Left colon (tissue), 2 donors: ENCODE results near the gene DRICH1. TPM values are rescaled to one million over a fixed set of nuclear protein-coding genes. Genes with fewer than 3 reads are reported as not detected.
"Not testable (repeated sequence)": the region's sequence is repeated elsewhere in the genome, so short reads cannot be mapped to it uniquely, and the experiment has no call there.

ENCODE experiments used
- ATAC-seq: fragments of 200-7000 bp; cut with Tn5 transposase; one replicate; pipeline ENCODE4 v1.9.1; 2020; ENCODE audit warnings: mild to moderate bottlenecking, moderate library complexity
- DNase-seq, 2 donors: peaks; one replicate each; pipeline ENCODE4 v3.0.0-alpha.2; 2020
- intact Hi-C, 2 donors: fragments of 100-400 bp; cut with DNase I in 1 of 2; cut with micrococcal nuclease in 1 of 2; formaldehyde crosslinking; loops; one replicate each; pipeline versions ENCODE4 v1.11.2 to v1.14.0; 2022; cut with DNase I, micrococcal nuclease
- total RNA-seq, 2 donors: library from RNA; stranded (reverse); fragmentation: NEBNext Ultra II Directional; extraction: Animal tissue kit (Norgen Biotek cat#: 25700); gene quantifications; one replicate each; pipeline ENCODE4 v1.2.1, GENCODE V29; 2021
- donor health status: DM: no; HTN: no; CAD: no.
- donor health status: DM: yes; HTN: yes; CAD: no.

Gene DRICH1
- total RNA-seq, 2 donors from 2014 or later: 0.64 to 0.67 TPM

GRCh38 chr22:23606204-23607131, 25.7 kb downstream of the DRICH1 start:
- DNase-seq: no peak
- intact Hi-C loops: no loop called here
- ATAC-seq: no peak

DNA sequence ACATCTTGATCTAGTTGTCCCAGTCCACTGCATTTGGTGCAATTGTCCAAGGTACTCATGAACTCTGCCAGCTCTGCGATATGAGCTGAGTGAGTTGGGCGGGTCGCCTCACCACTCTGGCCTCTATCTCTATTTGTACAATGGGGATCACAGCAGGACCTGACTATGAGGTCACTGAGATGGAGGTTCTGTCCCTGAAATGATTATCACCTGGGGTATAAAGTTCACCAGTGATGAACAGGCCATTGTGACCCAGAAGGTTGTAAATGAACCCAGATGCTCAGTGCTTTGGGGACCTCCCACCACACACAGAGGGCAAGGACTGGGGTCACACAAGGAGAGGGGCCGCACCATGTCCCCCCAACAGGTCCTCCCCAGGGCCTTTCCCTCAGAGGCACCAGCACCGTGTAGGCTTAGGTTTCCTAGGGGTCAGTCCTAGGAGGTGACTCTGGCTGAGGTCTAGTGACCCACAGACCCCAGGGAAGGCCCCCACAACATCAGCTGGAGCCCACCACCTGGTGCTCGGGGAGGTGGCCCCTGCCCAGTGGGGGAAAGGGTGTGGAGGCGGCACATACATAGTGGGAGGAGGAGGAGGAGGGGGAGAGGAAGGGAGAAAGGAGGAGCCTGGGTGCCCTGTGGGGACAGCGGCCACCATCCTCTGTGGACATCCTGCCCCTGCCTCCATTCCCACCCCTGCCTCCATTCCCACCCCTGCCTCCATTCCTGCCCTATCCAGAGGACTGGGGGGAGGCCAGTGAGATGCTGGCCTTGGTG, 27.0 kb downstream of the DRICH1 start:
- intact Hi-C loops: no loop called here
- DNase-seq (no peak), ATAC-seq (no peak)

GRCh38 chr22:23603266-23603665, 28.9 kb downstream of the DRICH1 start:
- DNase-seq (no peak), ATAC-seq (no peak)
- intact Hi-C loops: no loop called here

DNA sequence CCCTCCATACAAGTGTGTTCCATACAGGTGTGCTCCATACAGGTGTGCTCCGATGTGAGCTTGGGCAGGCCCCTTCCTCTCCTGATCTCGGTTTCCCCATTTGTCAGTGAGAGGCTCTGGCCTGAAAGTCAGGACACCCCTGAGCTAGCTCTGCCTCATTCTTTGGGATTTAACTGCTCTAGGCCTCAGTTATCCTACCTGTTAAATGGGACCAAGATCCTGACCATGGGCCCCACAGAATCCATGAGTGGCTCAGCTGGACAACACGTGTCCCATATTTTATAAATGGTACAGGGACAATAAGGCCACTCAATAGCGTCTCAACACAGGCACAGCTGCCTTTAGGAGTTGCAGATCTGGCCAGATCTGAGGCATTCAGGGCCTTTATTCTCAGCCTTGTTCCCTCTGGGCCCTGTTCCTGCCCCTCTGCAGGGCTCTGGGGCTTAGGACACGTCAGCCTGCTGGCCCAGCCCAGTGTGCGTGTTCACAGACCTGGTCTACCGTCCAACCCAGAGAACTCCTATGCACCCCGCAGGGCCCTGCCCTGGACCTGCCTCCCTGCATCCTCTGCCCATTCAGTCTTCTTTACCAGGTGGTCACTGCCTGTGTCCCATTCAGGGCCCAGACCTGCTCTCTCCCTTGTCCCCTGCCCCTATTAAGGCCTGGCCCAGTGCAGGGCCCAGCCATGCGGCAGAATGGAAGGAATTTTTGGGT, 33.2 kb downstream of the DRICH1 start:
- ATAC-seq (no peak), DNase-seq (no peak)
- intact Hi-C loops: loop anchor here in 1 of 2 donors (10.0 kb wide), 1 partner anchor 54 kb away; no protein-coding TSS in a partner anchor

- intact Hi-C loops: loop anchor here in 1 of 2 donors (10.0 kb wide), 1 partner anchor 53 kb away; no protein-coding TSS in a partner anchor
- ATAC-seq: not testable (repeated sequence)
Observed at GRCh38 chr22:23597576-23598268, 34.4 kb downstream of the DRICH1 start.

DNA sequence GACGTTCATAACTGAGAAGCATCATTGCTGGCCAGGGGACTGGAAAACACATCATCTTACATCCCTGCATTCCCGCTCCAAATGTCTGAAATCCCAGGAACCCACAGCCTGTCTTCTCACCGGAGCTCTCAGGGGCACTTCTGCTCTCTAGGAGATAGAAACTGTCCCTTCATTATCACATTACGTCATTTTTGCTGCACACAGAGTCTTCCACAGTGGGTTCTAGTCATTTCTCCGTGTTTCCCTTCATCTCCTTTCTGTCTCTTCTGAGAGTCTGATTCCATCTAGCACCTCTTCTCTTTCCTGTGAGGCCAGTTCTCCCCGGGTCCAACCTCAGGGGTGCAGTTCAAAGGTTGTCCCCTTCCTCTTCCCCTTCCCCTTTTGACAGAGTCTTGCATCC, 36.2 kb downstream of the DRICH1 start:
- intact Hi-C loops: loop anchor here in 1 of 2 donors (10.0 kb wide), 1 partner anchor 51 kb away; no protein-coding TSS in a partner anchor
- DNase-seq, ATAC-seq: not testable (repeated sequence)

More at GRCh38 chr22:23597576-23598268, 34.4 kb downstream of the DRICH1 start:
- not testable (repeated sequence) for DNase-seq

- intact Hi-C loops: loop anchor here in 1 of 2 donors (10.0 kb wide), 1 partner anchor 47 kb away; no protein-coding TSS in a partner anchor
- ATAC-seq (no peak), DNase-seq (no peak)
Observed at GRCh38 chr22:23591846-23592245, 40.3 kb downstream of the DRICH1 start.

DNA sequence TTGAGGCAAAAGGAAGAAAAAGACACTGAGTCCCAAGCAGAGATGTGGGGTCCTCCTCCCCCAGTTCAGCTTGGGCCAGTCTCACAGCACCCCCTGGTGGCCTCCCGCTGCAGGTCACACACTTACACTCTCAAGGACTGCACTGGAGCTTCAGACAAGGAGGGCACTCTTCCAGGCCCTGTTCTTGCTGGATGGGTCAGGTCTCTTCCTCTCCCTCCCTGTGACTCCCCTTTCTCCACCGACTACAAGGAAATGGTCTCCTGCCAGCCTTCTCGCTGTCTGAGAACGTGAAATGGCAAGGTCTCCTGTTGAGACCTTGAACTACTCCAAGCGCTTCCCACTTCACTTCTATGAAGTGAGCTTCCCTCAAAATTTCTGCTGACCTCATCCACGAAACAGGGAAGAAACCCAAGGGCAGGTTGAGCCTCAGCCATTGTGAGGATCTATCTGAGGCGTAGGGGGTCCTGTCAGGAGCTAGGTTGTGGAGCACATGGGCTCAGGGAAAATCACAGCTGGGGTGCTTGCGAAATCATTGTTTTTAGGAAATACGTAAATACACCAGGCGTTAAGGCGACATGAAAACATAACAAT, 40.8 kb downstream of the DRICH1 start:
- intact Hi-C loops: loop anchor here in 1 of 2 donors (10.0 kb wide), 1 partner anchor 46 kb away; no protein-coding TSS in a partner anchor
- DNase-seq (peak in 1 of 2 donors; percentile 64), ATAC-seq (peak; percentile 68)

GRCh38 chr22:23583836-23584235, 48.3 kb downstream of the DRICH1 start:
- ATAC-seq: no peak
- no peak for DNase-seq
- intact Hi-C loops: no loop called here

GRCh38 chr22:23583153-23583552, 49.0 kb downstream of the DRICH1 start:
- no peak for ATAC-seq
- intact Hi-C loops: no loop called here
- DNase-seq: no peak

DNA sequence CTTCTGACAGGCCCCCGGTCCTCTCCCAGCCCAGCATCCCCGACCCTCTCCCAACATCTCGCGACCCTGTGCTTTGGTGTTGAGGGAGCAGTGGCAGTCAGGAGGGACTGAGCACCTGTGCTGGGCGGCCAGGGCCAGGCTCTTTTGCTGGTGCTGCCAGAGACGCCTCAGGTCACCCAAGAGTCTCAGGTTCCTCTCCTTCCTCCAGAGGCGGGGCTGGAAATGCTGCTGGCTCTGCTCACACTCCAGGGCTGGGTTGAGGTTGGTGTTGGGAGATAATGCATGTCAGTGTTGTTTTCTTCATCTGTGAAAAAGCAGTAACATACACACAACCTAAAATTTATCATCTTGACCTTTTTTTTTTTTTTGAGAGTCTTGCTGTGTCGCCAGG, 50.9 kb downstream of the DRICH1 start:
- ATAC-seq (no peak), DNase-seq (no peak)
- intact Hi-C loops: no loop called here

GRCh38 chr22:23580576-23581259, 51.4 kb downstream of the DRICH1 start:
- ATAC-seq (no peak), DNase-seq (no peak)
- intact Hi-C loops: no loop called here

- DNase-seq: no peak
- intact Hi-C loops: no loop called here
- ATAC-seq: no peak
Observed at GRCh38 chr22:23579870-23580575, 52.1 kb downstream of the DRICH1 start, which contains the start of gene IGLL1. Gene IGLL1 (minus strand): TSS chr22:23580290. CDS start chr22:23580190, 100 bp downstream.

DNA sequence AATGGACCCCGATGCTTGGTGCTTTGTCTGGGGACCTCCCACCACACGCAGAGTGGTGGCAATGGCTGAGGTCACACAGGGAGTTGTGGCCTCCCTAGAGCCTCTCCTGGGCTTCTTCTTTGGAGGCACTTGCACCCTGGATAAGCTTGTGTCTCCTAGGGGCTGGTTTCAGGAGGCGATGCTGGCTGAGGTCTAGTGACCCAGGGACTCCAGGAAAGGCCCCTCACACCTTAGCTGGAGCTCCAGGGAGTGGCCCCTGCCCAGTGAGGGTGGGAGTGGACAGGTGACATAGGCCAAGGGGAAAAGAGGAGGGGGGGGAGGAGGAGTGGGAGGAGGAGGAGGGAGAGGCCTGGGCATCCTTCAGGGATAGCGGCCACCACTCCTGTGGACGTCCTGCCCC, 52.8 kb downstream of the DRICH1 start:
- ATAC-seq (no peak), DNase-seq (no peak)
- intact Hi-C loops: no loop called here

GRCh38 chr22:23578306-23578705, 53.8 kb downstream of the DRICH1 start:
- intact Hi-C loops: no loop called here
- ATAC-seq (no peak), DNase-seq (no peak)

DNA sequence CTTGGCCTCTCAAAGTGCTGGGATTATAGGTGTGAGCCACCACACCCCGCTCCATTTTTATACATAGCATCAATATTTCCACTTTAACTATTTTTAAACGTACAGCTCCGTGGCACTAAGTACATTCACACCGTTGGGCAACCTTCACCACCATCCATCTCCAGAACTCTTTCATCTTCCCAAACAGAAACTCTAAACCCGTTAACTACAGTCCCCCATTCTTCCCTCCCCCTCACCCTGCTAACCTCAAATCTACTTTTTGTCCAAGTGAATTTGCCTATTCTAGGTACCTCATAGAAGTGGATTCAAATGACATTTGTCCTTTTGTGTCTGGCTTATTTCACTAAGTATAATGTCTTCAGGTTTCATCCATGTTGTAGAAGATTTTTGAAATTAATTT, 55.4 kb downstream of the DRICH1 start:
- no peak for DNase-seq
- ATAC-seq: no peak
- intact Hi-C loops: no loop called here

DNA sequence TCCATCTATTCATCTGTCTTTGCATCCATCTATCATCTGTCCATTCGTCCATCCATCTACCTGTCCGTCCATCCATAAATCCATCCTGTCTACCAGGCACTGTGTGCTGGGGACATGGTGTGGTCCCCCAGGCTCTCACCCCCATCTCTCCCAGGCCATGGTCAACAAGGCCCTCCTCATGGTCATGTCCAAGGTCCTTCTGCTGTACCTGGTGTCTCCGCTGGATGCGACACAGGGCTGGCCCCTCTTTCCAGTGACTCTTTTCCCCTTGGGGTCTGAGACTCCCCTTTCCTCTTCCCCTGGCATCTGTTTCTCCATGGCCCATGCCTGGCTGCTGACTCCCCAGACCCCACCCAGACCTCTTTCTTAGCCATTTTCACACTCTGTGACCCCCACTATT, 56.5 kb downstream of the DRICH1 start:
- intact Hi-C loops: no loop called here
- no peak for ATAC-seq
- DNase-seq: no peak
